Hematopoietic multipotent progenitor cell treated with erythropoietin and hydrocortisone succinate and interleukin-3 and kit ligand, for 6 days (in vitro differentiated cells): ENCODE data around the gene LETM1.

Experiments used
- DNase-seq: peaks from one replicate; pipeline ENCODE4 v3.0.0-alpha.2; 2015

The LETM1 gene

DNA sequence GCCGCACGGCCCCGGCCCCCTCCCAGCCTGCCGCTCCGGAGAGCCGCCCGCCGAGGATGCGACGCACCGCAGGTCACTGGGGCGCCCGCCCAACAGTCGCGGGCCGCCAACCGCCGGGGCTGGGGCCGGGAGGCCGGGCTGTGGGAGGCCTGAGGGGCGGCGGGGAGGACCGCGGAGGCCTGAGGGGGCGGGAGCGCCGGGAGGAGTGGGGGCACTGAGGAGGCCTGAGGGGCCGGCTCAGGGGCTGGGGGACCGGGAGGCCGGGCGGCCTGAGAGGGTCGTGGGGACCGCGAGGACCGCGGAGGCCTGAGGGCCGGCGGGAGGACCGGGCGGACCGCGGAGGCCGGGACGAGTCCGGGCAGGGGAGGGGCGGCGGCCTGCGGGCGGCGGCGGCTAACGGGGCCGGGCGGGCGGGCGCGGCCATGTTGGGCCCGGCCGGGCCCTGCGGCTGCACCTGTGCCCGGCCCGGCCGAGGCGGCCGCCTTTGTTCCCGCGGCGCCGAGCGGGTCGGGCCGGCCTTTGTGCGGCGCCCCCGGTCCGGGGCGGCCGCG, 15.6 kb upstream of the LETM1 start:
- DNase-seq = no peak

DNA sequence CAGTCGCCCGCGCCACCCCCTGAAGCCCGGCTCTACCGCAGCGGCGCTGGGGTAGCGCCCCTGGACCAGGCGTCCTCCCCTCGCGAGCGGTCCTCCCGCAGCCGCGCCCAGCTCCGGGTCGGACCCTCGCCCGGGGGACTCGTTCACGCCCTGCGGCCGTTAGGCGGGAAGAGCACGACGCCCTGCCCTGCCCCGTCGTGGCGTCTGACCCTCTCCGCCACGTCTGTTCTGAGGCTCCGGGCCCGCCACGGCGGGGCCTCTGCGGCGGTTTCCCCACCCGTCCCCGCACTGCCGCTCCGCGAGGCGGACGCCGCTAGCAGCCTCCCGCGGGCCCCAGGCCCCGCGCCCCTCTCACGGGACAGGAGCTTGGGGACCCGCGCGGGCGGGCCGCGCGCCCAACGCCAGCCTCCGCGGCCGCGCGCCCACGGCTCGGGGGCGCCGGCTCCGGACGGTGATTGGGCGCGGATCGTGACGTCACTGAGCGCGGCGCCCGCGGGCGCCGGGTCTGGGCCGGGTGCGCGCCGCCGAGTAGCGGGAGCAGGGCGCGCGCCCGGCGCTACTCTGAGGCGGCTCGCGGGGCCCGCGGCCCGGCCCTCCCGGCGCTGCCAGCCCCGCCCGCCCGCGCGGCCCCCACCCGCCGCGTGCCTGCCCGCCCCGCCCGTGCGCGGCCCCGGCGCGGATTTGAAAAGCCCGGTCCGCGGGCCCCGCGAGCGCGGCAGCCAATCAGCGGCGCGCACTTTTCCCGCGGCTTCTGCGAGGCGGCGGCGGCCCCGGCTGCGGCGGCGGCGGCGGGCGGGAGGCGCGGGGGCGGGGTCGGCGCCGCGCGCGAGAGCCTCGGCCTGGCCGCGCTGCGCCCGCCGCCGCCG, 14.9 kb upstream of the LETM1 start, which contains the start of gene NSD2:
Gene NSD2, plus strand, starts transcription at position 816 of the 866 bp plus-strand sequence. CDS start 29,262 bp downstream, outside the sequence.
- DNase-seq = peak; percentile 93

DNA sequence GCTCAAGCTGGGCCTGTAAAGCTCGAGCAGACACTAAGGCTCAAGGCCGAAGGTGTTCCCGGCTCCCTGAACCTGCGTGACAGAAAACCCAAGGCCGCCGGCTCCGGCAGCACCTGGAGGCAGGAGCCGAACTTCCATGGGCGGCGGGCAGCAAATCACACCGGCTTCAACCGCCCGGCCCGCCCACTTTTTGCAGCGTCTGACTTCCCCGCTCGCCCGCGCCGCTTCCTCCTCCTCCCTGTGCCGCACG, 14.3 kb upstream of the LETM1 start:
- DNase-seq = peak; percentile 92

DNA sequence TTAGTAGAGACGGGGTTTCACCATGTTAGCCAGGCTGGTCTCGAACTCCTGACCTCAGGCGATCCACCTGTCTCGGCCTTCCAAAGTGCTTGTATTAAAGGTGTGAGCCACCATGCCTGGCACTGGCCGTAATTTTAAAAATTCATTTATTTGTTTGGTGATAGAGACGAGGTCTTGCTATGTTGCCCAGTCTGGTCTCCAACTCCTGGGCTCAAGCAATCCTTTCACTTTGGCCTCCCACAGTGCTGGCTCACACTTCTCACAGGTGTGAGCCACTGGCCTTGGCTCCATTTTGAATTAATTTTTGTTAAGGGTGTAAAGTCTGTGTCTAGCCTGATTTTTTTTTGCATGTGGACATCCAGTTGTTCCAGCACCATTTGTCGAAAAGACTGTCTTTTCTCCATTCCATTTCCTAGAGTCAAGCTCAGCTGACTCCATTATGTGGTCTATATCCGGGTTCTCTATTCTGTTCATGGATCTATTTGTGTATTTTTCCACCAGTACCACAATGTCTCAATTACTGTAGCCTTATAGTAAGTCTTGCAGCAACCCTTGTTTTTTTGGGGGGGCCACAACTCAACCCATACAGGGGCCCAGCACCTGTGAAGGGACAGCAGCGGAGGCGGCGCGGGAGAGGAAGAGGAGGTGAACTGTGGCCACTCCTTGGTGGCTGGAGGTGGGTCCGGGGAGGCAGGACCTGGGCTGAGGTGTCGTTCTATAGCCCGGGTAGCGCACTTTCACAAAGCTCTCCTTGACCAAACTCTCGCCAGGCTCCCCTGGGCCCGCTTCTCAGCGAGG, 13.8 kb upstream of the LETM1 start:
- no peak for DNase-seq

DNA sequence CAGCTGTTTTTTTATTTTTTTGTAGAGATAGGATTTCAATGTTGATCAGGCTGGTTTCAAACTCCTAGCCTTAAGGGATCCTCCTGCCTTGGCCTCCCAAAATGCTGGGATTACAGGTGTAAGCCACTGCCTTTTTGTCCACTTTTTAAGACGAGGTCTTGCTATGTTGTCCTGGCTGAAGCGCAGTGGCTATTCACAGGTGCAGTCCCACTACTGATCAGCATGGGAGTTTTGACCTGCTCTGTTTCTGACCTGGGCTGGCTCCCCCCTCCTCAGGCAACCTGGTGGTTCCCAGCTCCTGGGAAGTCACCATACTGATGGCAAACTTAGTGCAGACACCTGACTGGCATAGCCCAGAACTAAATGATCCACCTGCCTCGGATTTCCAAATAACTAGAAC, 13.0 kb upstream of the LETM1 start:
- no peak for DNase-seq

DNA sequence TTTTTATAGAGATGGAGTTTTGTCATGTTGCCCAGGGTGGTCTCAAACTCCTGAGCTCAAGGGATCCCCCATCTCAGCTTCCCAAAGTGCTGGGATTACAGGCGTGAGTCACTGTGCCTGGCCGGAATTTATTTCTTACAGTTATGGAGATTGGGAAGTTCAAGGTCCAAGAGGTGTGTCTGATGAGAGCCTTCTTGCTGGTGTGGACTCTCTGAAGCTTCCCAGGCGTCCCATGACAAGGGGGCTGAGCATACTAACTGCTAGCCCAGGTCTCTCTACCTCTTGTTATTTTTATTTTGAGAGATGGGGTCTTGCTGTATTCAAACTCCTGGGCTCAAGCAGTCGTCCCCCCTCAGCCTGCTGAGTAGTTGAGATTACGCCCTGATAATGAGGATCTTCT, 12.3 kb upstream of the LETM1 start:
- DNase-seq = no peak

DNA sequence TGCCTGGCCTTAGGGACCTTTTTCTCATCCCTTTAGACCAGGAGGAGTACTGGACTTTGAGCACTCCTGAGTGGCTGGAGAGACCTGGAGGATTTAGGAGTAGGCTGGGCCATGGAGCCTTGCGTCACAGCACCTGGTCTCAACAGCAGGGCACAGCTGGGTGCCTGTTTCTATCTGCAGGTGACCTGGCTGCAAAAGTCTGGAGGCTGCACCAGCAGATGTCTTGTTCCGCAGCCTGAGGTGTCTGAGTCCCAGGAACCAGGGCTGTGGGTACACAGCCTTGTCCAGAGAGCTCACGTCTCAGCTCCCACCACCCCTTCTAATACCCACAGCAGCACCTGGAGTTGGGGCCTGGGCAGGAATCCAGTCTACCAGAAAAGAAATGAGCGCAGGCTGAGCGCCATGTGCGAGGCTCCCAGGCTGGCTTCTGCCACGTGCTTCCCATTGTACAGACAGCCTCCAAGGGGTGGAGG, 10.3 kb upstream of the LETM1 start:
- no peak for DNase-seq

DNA sequence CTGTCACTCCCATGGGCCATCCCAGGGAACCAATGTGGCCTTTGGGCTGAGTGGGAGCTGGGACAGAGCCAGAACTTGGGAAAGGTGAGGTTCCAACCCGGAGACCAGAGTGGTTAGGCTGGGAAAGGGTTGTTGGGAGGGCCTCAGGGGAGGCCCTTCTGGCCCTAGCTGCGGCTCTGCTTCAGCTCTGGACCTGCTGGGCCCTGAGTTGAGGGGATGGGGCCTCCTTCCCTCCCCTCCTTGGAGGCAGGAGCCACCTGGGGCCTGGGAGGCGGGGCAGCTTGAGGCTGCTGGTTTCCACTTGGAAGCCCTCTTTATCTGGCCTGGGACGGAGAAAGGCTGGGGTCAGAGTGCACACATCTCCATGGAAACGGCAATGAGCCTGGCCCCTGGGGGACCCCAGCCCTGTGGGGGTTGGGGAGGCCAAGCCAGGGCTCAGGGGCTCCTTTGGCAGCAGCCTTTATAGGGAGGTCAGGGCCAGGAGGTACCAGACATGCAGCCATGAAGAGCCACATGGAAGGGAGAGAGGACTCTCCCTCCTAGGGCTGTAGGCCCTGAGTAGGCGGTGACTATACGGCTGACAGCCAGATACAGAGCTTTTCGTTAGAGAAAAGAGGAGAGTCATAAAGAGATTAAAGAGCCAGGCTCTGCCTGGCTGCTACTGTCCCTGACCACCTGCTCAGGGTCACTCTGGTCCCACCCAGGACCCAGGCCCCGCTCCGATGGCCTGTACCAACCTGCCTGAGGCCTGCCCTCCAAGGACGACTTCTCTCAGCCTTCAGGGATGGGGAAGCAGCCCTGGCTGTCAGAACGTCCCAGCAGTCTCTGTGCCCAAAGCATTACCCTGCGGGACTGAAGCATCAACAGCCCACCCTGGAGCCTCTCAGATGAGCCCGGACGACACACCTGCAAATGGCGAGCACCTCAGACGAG, 8.4 kb upstream of the LETM1 start:
- DNase-seq = no peak

DNA sequence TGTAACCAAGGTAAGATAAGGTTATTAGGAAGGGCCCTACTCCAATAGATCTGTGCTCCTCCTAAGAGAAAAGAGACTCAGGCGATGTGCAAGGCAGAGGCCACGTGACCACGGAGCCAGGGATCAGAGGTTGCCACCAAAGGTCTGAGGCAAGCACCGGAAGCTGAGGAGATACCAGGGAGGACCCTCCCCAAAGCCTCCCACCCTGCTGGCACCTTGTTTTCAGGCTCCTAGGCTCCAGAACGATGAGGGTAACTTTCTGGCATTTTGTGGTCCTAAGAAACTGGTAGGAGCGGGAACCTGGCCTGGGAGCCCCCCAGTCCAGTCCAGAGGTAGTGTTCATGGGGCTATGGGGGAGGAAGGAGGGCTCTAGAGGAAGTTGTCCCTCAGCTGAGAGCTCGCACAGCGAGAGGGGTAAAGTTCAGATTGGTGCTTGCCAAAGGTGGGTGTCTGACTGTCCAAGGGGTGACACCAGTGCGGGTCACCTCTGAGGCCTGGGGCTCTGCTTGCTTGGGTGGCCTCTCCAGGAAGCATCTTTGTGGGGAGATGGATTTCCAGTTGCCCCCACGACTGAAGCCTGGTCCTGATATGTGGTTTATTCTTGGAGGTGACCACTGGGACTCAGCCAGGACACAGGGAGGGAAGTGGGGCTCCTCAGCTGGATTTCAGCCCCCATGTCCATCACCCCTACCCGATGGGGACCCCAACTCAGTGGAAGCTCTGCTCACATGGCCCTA, 7.5 kb upstream of the LETM1 start:
- DNase-seq = no peak

DNA sequence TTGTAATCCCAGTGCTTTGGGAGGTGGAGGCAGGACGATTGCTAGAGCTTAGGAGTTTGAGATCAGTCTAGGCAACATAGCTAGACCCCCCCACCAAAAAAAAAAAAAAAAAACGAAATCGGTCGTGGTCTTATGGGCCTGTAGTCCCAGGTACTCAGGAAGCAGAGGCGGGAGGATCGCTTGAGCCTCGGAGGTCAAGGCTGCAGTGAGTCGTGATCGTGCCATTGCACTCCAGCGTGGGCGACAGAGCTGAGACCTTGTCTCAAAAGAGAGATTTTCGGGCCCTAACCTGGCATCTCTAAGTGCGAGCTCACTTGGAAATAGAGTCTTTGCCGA, 7.0 kb upstream of the LETM1 start:
- no peak for DNase-seq

DNA sequence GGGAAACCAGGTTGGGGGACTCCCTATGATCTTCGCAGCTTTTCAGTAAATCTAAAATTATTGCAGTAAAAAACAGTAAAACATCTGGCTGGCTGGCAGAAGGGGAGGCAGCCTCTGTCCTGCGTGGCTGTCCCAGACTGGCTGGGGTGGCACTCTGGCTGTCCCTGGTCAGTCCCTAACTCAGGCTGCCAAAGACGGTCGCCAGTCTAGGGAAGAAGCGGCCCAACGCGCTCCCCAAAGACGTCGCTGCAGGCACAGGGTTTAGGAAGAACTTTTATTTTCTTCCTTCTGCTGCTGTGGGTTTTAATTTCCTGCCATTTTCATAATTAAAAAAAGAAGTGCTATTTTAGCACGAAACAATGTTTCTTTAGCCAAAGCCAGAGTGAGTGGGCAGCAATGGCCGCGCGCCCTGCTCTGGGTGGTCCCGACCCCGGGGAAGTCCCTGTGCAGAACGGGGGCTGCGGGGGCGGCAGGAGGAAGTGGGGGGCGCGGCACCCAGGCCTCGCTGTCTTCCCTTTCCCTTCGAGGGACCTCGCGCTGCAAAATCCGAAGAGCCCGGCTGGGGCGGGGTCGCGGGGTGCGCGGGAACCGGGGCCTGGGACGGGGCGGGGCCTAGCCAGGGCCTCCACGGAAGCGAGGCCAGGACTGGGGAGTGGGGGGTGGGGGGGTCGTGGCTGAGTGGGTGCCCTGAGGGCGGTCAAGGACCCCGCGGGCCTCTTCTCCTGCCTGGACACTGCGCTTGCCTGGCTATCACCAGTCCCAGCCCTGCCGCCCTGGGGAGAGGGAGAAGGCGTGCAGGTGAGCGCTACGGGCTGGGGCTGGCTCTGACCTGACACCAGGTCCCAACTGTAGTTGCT, 6.3 kb upstream of the LETM1 start:
- no peak for DNase-seq

DNA sequence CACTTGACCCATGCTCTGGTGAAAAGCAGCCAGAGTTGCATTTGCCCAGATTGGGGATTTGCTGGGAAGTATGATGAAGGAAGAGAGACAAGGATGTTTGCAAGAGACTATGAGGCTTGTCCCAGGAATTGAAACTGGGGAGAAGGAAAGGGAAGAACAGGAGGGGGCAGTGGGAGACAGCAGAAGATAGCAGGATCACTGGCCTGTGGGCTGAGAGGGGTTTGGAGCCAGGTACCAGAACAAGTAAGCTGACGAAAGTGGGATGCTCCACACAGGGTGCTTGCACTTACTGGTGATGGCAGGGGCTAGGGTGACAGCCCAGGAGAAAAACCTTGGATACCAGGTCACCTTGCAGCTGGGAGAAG, 3.4 kb upstream of the LETM1 start:
- no peak for DNase-seq

DNA sequence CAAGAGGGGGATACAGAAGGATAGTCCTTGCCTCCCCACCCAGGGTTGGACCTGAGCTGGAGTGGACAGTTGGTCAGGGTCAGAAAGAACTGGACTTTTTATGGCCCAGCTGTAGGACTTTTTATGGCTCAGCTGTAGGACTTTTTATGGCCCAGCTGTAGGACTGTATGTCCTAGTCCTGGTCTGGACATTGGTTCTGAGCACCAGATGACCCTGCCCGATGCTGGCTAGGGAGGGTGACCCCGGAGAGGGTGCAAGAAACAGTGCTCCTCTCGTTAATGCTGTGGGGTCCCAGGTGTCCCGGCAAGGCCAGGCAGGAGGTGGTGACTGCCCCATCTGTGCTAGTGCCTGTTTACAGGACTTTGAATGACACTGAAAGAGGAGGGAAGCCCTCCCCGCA, 2.0 kb upstream of the LETM1 start:
- DNase-seq = no peak

DNA sequence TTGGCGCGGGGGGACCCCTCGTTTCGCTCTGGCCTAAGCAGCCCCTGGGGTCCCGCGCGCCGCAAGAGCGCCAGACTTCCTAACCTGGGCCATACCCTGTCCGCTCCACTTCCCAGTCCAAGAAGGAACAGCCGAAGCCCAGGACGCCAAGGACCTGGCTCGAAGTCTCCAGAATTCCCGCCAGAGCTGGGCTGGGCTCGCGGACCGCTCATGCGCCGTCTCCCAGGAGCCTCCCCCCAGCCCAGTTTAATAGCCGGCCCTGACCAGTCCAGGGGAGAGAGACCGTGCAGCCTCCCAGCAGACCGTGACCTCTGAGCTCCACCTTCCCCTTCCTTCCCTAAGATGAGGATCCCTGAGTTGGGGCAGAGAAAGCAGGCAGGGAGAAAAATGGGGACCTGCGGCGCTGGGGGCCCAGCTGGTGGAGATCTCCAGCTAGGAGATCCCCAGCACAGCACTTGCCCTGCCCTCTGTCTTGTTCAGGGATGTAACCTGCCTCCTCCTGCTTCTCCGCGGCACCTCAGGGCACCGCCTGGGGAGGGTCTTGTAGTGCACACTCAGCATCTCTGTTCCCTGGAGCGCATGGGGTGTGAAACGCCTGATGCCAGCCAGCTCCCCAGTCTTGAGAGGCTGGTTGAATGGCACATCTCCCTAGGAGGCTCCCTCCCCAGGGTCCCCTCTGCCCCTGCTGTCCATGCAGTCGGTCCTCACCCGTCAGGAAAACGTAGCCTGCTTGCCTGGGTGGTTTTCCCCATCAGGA, 1.2 kb upstream of the LETM1 start:
- peak; percentile 30 for DNase-seq

DNA sequence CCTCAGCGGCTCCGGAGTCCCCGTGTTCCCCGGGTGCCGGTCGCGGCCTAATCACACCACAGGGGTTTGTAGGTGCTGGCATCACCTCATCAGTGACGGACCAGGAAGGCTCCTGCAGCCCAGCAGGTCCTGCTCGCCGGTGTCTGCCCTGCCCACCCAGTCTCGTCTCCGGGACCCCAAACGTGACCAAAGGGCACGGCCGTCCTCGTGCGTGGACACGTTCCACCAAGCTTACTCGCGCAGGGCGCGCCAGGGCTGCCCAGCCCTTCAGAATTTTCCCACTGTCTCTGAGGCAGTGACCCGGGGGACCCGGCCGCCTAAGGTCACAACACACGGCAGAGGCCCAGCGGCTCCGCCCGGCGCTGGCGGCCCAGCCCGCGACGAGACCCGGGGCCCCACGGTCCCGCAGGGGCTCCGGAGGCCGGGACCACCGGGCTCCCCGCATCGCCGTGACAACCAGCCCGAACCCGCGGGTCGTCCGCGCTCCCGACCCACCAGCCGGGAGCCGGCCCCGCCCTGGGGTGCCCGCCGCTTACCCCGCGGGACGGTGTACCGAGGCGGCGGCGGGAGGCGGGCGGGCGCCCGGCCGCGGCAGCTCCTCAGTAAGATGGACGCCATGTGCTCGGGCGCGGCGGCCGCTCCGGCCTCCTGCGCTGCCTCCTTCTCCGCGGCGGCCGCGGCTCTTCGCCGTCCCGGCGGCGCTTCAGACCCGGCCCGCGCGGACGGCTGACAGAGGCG, 454 bp downstream of the LETM1 start:
- DNase-seq = peak; percentile 53

DNA sequence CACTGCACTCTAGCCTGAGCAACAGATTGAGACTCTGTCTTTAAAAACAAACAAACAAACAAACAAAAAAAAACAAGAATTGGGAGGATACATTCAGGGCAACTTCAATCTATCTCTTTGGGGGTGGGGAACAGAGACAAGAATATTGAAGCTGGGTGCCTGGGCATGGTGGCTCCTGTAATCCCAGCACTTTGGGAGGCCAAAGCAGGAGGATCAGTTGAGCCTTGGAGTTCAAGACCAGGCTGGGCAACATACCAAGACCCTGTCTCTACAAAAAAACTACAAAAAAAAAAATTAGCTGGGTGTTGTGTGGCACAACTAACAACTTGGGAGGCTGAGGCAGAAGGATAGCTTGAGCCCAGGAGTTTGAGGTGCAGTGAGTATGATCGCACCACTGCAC, 1.2 kb downstream of the LETM1 start:
- no peak for DNase-seq

DNA sequence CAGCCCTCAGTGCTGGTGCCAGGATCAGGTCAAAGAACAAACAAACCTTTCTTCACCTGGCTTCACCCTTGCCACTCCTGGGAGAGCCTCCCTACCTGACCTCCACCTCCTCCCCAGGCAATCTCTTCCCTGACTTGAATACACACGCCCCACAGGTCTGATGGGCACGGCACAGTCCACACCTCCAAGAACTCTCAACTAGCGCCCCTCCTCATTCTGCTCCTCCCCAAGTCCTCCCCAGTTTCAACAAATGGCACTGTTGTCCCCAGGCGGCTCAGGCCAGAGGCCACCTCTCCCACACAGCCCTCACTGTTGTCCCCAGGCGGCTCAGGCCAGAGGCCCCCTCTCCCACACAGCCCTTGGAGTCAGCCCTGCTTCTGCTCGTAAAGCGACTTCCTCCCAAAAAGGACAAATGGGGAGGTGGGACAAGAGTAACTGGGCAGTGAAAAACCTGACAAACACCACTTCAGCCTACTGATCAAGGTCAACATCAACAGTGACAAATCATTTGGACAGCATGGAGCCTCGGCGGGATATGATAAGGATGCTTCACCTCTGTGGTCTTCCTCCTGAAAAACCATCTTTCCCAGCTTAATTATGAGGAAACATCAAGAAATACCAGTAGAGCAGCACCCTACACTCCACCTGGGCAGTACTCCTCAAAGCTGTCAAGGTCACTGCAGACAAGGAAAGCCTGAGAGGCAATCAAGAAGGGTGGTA, 2.9 kb downstream of the LETM1 start:
- no peak for DNase-seq

DNA sequence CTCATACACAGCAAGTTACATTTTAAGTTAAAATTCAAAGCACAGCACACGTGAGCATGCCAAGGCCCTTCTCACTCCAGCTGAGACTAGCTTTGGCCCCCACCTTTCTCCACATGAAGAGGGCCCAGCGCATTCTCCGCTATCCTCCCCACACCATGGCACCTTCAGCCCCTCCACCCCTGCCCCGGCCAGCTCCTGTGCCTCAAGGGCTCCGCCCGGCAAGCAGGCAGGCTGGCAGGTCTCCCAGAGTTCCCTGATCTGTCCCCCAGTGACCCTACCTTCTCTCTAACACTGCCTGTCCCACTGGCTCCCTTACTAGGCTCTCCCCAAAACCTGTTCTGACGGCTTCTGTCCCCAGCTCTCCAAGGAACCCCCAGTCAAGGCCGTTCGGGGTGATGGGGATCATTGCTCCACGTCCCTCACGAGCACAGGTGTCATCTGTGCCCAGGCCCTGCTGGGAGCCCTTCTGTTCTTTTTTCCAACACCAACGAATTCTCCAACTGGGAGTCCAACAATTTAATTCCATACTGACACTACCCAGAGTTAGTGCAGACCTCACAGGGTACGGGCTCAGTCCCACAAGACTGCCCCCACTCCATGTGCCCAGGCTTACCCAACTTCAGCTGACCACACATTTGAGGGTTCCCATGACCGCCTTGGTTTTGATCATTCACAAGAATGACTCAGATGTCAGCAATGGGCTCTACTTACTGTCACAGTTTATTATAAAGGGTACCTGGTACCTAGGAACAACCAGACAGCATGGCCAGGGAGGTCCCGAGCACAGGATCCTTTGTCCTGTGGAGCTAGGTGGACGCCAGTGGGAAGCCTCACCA, 4.2 kb downstream of the LETM1 start:
- peak; percentile 70 for DNase-seq
